Cardiac muscle cell (in vitro differentiated cells and primary cell): ENCODE data around the gene INPP5A. TPM values are rescaled to one million over a fixed set of nuclear protein-coding genes. Genes with fewer than 3 reads are reported as not detected.
"Not testable (repeated sequence)": the region's sequence is repeated elsewhere in the genome, so short reads cannot be mapped to it uniquely, and the experiment has no call there.

Experiments
- DNase-seq, 2 donors: peaks; one replicate each; pipeline versions ENCODE4 v3.0.0 to v3.0.0-alpha.2; 2010 to 2017; ENCODE audit warnings: low read depth in 1 of 2, low spot score in 1 of 2
- H3K27ac ChIP-seq: fragments of 200-600 bp; sonication (generic); 2 replicates; pipeline ENCODE4 v1.5.1; 2016
- H3K27me3 ChIP-seq: fragments of 200-600 bp; sonication (generic); 2 replicates; pipeline ENCODE4 v1.6.0; 2016; ENCODE audit warnings: control low read depth
- H3K36me3 ChIP-seq: fragments of 200-600 bp; sonication (generic); 2 replicates; pipeline ENCODE4 v1.5.1; 2016; ENCODE audit warnings: control low read depth
- H3K4me1 ChIP-seq: fragments of 200-600 bp; sonication (generic); 2 replicates; pipeline ENCODE4 v1.8.1; 2017; ENCODE audit warnings: low read depth, mild to moderate bottlenecking, mixed run types
- H3K4me3 ChIP-seq: fragments of 200-600 bp; sonication (generic); 2 replicates; pipeline ENCODE4 v1.5.1; 2016; ENCODE audit warnings: mild to moderate bottlenecking
- H3K9me3 ChIP-seq: fragments of 200-600 bp; sonication (generic); 2 replicates; pipeline ENCODE4 v1.5.1; 2017; ENCODE audit warnings: low read depth, mild to moderate bottlenecking, control low read depth
- polyA plus RNA-seq: library from polyadenylated mRNA; unstranded; fragments of >200 nt; fragmentation: Nextera tagmentation; extraction: Ambion mirVana; gene quantifications from 2 replicates; pipeline ENCODE4 v1.2.1, GENCODE V29; 2016
- total RNA-seq: library from RNA; depleted of rRNA; stranded (reverse); fragments of >200 nt; gene quantifications from 2 replicates; pipeline ENCODE4 v1.2.3, GENCODE V29; 2016
- TF ChIP-seq, protein P1 (sequence below): IDR thresholded peaks from 2 replicates; pipeline ENCODE4 v1.5.1; 2012; ENCODE audit warnings: low read depth, mild to moderate bottlenecking, low read length

Gene INPP5A
- total and polyA plus RNA-seq, 2 experiments from 2014 or later = 87.0 to 90.4 TPM

DNA sequence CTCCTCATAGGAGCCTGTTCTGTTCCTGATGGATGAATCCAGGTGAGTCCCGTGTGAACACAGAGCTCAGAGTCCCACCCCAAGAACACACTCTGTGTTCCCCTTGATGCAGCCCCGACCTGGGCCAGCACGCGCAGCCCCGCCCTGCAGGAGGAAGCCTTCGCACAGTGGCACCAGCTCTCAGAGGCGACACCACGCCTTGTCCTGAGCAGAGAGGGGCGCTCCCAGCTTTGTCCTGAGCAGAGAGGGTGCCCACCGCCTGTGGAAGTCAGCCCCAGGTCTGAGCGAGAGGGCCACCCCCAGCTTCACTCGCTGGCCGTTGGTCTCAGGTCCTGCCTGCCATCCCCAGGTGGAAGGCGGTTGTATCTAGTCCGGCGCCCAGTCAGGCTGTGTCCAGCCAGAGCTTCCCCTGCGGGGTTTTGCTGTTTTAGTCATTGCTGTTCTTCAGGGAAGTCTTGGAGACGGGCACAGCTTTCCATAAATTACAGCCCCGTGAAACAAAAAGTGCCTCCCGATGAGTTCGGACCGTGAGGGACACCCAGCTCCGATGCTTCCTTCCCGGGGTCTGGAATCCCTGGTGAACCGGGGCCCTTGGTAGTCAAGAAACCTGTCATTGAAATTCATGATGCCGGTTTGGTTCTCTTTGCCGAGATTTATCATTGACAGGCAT lies 204.7 kb downstream of the INPP5A start:
- Histone ChIP-seq H3K27ac (no peak overlapping the region), H3K36me3 (no peaks in the 10 kb centered on the region), H3K4me3 (no peak overlapping the region), H3K9me3 (no peaks in the 10 kb centered on the region), H3K4me1 (peaks cover 10% of the 10 kb centered on the region), H3K27me3 (no peaks in the 10 kb centered on the region)
- TF ChIP-seq, protein P1, sequence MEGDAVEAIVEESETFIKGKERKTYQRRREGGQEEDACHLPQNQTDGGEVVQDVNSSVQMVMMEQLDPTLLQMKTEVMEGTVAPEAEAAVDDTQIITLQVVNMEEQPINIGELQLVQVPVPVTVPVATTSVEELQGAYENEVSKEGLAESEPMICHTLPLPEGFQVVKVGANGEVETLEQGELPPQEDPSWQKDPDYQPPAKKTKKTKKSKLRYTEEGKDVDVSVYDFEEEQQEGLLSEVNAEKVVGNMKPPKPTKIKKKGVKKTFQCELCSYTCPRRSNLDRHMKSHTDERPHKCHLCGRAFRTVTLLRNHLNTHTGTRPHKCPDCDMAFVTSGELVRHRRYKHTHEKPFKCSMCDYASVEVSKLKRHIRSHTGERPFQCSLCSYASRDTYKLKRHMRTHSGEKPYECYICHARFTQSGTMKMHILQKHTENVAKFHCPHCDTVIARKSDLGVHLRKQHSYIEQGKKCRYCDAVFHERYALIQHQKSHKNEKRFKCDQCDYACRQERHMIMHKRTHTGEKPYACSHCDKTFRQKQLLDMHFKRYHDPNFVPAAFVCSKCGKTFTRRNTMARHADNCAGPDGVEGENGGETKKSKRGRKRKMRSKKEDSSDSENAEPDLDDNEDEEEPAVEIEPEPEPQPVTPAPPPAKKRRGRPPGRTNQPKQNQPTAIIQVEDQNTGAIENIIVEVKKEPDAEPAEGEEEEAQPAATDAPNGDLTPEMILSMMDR = no peak
- DNase-seq = no peak

DNA sequence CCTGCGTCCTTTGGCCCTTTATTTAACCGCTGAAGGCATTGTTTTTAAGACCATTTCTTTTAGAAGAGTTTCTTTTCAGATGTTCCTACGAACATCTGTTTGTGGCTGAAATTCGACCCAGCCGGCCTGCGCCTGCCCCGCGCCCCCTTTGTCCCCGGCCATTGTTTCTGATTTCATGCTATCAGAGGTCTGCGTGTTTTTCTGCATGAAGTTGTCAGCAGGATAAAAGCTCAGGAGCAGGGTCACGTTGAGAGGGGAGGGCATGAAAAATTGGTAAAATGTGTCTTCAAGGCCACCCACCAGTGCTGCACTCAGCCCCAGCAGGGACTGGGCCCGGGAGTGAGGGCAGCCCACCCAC lies 205.2 kb downstream of the INPP5A start:
- no peak for DNase-seq
- H3K27ac ChIP-seq = no peak overlapping the region
- H3K4me3 ChIP-seq = no peak overlapping the region
- no peaks in the 10 kb centered on the region for H3K36me3 ChIP-seq
- no peaks in the 10 kb centered on the region for H3K27me3 ChIP-seq
- H3K9me3 ChIP-seq = no peaks in the 10 kb centered on the region
- TF ChIP-seq, protein P1 = no peak
- H3K4me1 ChIP-seq = peaks cover 10% of the 10 kb centered on the region

DNA sequence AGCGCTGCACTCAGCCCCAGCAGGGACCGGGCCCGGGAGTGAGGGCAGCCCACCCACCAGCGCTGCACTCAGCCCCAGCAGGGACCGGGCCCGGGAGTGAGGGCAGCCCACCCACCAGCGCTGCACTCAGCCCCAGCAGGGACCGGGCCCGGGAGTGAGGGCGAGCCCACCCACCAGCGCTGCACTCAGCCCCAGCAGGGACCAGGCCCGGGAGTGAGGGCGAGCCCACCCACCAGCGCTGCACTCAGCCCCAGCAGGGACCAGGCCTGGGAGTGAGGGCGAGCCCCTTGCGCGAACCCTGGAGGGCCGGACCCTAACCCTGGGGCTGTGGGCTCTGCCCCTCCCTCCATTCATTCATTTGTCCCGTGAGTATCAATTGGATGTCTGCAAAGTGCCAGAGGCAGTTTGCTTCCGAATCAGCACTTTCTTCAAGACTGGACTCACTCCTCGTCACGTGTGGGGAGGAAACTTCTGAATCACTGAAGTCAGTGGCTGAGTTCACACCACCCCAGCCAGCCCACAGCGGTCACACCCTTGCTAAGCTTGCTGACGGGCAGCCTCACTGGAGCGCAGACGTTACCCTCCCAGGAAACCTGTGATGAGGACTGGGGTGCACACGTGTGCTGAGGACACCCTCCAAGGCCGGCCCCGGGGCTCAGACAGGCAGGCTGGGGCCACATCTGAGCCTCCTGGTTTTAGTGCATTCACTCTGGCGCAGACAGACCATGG lies 205.8 kb downstream of the INPP5A start:
- peaks cover 10% of the 10 kb centered on the region for H3K4me1 ChIP-seq
- DNase-seq = peak in 1 of 2 donors; percentile 34
- not testable (repeated sequence) for H3K27ac ChIP-seq, H3K9me3 ChIP-seq, H3K27me3 ChIP-seq, H3K4me3 ChIP-seq, H3K36me3 ChIP-seq

DNA sequence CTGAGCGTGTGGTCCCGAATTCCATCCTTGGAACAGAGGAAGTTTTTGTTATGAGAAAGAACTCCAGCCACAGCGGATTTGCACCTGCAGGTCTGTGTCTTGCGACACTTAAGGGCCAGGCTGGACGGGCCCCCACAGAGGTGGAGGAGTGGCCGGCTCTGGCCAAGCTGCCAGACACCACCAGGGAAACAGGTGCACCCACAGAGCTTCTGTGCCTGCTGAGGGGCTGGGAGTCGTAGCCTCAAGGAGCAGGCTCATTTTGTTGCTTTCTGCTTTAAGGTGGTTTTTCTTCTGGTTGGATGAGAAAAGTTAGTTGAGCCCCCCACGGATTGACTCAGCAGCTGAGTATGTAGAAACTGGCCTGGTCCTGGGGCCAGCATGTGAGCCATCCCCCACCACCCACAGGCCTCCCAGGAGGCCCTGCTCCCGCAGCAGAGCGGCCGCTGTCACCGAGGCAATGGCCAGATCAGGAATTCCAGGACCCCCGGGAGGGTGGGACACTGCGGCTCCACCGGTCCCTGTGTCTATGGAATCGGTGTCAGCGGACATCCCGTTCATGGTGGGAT lies 206.4 kb downstream of the INPP5A start:
- no peaks in the 10 kb centered on the region for H3K27me3 ChIP-seq
- no peak overlapping the region for H3K4me3 ChIP-seq
- no peak overlapping the region for H3K27ac ChIP-seq
- H3K36me3 ChIP-seq = no peaks in the 10 kb centered on the region
- TF ChIP-seq, protein P1 = no peak
- no peaks in the 10 kb centered on the region for H3K9me3 ChIP-seq
- H3K4me1 ChIP-seq = peaks cover 10% of the 10 kb centered on the region
- peak in 1 of 2 donors; percentile 18 for DNase-seq

DNA sequence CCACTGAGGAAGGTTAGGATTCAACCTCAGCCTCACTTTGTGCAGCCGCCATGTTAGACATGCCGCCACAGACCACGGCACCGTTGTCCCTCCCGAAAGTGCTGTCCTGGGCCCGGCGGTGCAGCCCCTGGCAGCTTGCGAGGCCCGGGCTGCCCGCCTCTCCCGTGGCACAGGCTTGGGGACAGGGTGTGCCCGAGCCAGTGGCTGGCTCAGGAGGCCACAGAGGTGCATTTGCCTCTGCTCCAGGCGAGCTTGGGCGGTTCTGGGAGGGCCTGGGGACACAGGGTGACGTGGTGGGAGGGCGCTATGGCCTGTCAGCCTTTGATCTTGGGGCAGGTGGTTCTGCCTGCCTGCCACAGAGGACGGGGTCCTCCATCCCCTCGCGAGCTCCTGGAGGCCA lies 207.3 kb downstream of the INPP5A start:
- Histone ChIP-seq H3K4me3 (no peak overlapping the region), H3K36me3 (no peaks in the 10 kb centered on the region), H3K9me3 (no peaks in the 10 kb centered on the region), H3K27ac (no peak overlapping the region), H3K4me1 (peaks cover 10% of the 10 kb centered on the region), H3K27me3 (no peaks in the 10 kb centered on the region)
- no peak for DNase-seq
- TF ChIP-seq, protein P1 = no peak

DNA sequence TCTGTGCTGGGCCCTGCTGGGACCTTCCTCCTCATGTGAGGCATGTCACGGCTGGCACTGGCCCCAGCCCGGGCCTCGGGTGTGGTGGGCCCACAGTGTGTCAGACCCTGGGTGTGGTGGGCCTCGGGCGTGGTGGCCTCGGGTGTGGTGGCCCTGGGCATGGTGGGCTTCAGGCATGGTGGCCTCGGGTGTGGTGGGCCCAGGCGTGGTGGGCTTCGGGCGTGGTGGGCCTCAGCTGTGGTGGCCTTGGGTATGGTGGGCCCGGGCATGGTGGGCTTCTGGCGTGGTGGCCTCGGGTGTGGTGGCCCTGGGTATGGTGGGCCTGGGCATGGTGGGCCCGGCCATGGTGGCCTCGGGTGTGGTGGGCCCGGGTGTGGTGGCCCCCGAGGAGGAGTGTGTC lies 207.9 kb downstream of the INPP5A start:
- Histone ChIP-seq H3K4me1 (peaks cover 10% of the 10 kb centered on the region), H3K27ac (no peak overlapping the region), H3K9me3 (no peaks in the 10 kb centered on the region), H3K27me3 (no peaks in the 10 kb centered on the region), H3K36me3 (no peaks in the 10 kb centered on the region), H3K4me3 (no peak overlapping the region)
- TF ChIP-seq, protein P1 = no peak
- no peak for DNase-seq
